ENCODE results near the gene MS4A10.
A peak's percentile ranks its signal among the peaks of the same experiment; 100 is the strongest.

Gene MS4A10

GRCh38 chr11:60765355-60765754, 19.8 kb upstream of the MS4A10 start:
- no peak for DNase-seq (ENCODE audit: low read depth)

GRCh38 chr11:60766547-60766946, 18.6 kb upstream of the MS4A10 start:
- DNase-seq (ENCODE audit: low read depth): no peak

- no peak for DNase-seq (ENCODE audit: low read depth)
Observed at GRCh38 chr11:60767388-60767811, 17.7 kb upstream of the MS4A10 start.

- no peak for DNase-seq (ENCODE audit: low read depth)
Observed at GRCh38 chr11:60768202-60768601, 16.9 kb upstream of the MS4A10 start.

- no peak for DNase-seq (ENCODE audit: low read depth)
Observed at GRCh38 chr11:60769273-60769672, 15.9 kb upstream of the MS4A10 start.

GRCh38 chr11:60769811-60770210, 15.3 kb upstream of the MS4A10 start:
- DNase-seq (ENCODE audit: low read depth): no peak

- no peak for DNase-seq (ENCODE audit: low read depth)
Observed at GRCh38 chr11:60771146-60771545, 14.0 kb upstream of the MS4A10 start.

GRCh38 chr11:60771879-60772525, 13.1 kb upstream of the MS4A10 start:
- no peak for DNase-seq (ENCODE audit: low read depth)

GRCh38 chr11:60772666-60773065, 12.5 kb upstream of the MS4A10 start:
- no peak for DNase-seq (ENCODE audit: low read depth)

- DNase-seq (ENCODE audit: low read depth): no peak
Observed at GRCh38 chr11:60774726-60775125, 10.4 kb upstream of the MS4A10 start.

GRCh38 chr11:60775420-60775961, 9.6 kb upstream of the MS4A10 start:
- peak; percentile 60 for DNase-seq (ENCODE audit: low read depth)

- DNase-seq (ENCODE audit: low read depth): no peak
Observed at GRCh38 chr11:60776167-60776566, 9.0 kb upstream of the MS4A10 start.

GRCh38 chr11:60777106-60777505, 8.0 kb upstream of the MS4A10 start:
- DNase-seq (ENCODE audit: low read depth): no peak

- DNase-seq (ENCODE audit: low read depth): no peak
Observed at GRCh38 chr11:60777572-60777971, 7.6 kb upstream of the MS4A10 start.

- no peak for DNase-seq (ENCODE audit: low read depth)
Observed at GRCh38 chr11:60780065-60780464, 5.1 kb upstream of the MS4A10 start.

GRCh38 chr11:60780774-60781173, 4.4 kb upstream of the MS4A10 start:
- DNase-seq (ENCODE audit: low read depth): no peak

- DNase-seq (ENCODE audit: low read depth): no peak
Observed at GRCh38 chr11:60781286-60781980, 3.7 kb upstream of the MS4A10 start.

- DNase-seq (ENCODE audit: low read depth): no peak
Observed at GRCh38 chr11:60781981-60782316, 3.2 kb upstream of the MS4A10 start.

GRCh38 chr11:60782393-60783140, 2.6 kb upstream of the MS4A10 start:
- no peak for DNase-seq (ENCODE audit: low read depth)

- no peak for DNase-seq (ENCODE audit: low read depth)
Observed at GRCh38 chr11:60783141-60783484, 2.0 kb upstream of the MS4A10 start.

GRCh38 chr11:60783911-60784310, 1.2 kb upstream of the MS4A10 start:
- no peak for DNase-seq (ENCODE audit: low read depth)

GRCh38 chr11:60785806-60786361, 751 bp downstream of the MS4A10 start:
- no peak for DNase-seq (ENCODE audit: low read depth)
